ENCODE data around the gene ENG. TPM values are rescaled to one million over a fixed set of nuclear protein-coding genes. Genes with fewer than 3 reads are reported as not detected.

Gene ENG
- total RNA-seq, 4 donors from 2014 or later = 37.9 to 153 (median 50.8) TPM

DNA sequence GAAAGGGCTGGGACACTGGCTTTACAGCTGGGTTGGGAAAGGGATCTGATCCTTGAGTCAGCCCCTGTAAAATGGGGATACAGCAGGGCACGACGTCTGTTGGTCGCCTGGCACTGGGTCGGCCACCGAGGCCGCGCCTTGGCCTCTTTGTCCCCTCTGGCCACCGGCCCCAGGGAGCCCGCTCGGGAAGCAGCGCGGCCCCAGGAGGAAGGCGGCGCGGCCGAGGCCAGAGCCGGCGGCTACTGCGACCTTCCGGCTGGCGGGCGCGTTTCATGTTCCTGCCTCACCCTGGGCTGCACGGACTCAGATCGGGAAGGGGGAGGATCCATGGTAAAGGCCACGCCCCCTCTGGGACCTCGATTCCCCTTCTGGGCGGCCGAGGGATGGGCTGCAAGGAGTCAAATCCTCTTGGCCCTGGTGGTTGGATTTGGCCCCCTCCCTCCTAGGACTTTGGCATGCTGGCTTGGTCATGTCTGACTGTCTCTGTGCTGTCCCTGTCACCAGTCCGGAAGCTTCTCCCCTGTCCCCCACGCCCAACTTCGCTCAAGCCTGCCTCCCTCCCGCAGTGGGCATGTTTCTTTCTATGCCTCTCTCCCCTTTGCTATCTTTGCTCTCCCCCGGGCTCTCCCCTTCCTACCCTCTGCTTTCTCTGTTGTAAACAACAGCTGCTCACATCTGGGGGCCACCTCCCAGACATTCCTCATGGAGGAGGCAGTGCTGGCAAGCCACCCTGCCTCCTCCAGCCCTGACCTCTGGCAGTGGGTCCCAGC is 26.0 kb downstream of the ENG start:
- TF ChIP-seq, protein P1, sequence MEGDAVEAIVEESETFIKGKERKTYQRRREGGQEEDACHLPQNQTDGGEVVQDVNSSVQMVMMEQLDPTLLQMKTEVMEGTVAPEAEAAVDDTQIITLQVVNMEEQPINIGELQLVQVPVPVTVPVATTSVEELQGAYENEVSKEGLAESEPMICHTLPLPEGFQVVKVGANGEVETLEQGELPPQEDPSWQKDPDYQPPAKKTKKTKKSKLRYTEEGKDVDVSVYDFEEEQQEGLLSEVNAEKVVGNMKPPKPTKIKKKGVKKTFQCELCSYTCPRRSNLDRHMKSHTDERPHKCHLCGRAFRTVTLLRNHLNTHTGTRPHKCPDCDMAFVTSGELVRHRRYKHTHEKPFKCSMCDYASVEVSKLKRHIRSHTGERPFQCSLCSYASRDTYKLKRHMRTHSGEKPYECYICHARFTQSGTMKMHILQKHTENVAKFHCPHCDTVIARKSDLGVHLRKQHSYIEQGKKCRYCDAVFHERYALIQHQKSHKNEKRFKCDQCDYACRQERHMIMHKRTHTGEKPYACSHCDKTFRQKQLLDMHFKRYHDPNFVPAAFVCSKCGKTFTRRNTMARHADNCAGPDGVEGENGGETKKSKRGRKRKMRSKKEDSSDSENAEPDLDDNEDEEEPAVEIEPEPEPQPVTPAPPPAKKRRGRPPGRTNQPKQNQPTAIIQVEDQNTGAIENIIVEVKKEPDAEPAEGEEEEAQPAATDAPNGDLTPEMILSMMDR (IDR thresholded peaks at IDR 0.05; ENCODE audit: low read depth) = no peak

DNA sequence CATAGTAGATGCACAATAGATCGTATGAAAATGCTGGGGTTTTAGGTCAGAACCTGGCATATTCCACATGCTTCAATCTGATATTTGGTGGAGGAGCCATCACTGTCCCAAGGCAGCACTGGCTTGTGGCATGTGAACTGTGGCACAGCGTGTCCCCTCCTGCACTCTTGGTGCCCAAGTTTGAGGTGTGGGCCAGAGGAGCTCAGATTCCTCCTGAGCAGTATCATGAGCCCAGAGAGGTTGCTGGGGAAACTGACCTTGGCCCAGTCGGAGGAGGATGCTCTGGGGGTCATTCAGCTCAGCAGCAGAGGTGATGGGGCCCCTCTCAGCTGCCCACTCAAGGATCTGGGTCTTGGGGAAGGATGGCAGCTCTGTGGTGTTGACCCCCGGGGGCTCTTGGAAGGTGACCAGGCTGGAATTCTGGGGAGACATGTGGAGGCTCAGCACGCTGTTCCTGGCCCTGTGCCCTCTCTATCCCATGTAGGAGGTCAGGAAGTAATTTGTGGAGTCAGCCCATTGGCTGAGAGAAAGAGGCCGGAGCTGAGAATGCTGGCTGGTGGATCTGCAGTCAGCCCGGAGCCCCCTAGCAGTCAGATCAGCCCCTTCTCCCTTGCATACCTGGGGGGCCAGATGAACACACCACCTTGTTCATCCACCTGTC is 28.1 kb downstream of the ENG start:
- TF ChIP-seq, protein P1 (IDR thresholded peaks at IDR 0.05; ENCODE audit: low read depth) = no peak

DNA sequence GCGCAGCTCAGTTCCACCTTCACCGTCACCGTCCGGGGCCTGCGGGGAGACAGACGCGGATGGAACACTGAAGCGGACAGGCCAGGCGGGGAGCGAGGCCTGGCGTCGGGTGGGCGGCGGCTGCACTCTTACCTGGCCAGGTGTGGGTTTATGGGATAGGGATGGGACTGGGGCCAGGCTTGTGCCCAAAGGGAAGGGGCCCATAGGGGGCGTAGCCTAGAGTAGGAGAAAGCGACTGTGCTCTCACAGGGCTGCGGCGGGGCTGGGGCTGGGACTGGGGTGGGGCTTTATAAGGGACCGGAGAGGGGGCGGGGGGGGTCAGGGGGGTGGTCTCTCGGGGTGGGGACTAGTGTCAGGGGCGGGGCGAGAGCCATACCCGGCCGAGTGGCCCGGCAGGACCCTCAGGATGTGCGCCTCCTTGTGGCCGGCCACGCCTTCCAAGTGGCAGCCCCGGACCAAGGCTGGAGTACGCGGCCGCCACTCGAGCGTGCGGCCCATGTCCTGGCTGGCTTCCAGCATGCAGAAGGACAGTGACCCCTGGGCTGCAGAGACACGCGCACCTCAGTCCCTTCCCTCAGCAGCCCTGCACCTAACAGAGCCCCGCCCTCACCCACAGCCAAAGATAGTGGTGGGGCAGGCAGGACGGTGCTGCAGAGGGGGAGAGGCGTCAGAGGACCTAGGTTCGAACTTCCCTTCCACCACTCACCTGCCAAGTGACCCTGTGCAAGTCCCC is 29.0 kb downstream of the ENG start:
- TF ChIP-seq, protein P1 (IDR thresholded peaks at IDR 0.05; ENCODE audit: low read depth) = no peak

DNA sequence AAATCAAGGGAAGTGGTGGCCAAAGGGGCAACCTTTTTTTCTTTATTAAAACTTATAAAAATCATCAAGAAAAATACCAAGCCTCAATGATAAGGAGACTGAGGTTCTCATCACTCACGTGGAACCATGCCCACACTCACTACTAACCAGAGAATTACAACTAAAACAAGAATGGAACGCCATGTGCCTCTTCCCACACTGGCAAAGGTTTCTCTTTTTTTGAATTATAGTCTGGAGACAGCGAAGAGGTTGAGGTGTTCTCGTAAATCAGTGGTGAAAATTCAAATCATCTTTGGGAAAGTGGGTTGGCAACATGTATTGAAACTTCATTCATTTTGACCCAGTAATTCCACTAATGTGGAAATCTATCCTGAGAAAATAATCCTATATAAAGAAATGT is 32.4 kb downstream of the ENG start:
- TF ChIP-seq, protein P1 (IDR thresholded peaks at IDR 0.05; ENCODE audit: low read depth) = no peak

DNA sequence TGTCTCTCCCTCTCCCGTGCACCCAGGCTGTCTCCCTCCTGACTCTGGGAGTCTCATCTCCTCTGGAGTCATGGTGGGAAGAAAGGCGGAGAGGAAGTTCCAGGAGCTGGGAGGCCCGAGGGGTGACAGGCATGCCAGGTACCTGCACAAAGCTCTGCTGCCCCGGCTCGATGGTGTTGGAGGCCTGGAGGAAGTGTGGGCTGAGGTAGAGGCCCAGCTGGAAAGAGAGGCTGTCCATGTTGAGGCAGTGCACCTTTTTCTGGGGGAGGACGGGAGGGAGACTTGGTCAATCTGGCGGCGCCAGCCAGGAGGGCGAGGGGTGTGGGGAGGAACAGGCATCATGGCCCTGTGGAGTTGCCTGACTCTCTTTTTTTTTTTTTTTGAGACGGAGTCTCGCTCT is 35.9 kb downstream of the ENG start:
- TF ChIP-seq, protein P1 (IDR thresholded peaks at IDR 0.05; ENCODE audit: low read depth) = no peak

DNA sequence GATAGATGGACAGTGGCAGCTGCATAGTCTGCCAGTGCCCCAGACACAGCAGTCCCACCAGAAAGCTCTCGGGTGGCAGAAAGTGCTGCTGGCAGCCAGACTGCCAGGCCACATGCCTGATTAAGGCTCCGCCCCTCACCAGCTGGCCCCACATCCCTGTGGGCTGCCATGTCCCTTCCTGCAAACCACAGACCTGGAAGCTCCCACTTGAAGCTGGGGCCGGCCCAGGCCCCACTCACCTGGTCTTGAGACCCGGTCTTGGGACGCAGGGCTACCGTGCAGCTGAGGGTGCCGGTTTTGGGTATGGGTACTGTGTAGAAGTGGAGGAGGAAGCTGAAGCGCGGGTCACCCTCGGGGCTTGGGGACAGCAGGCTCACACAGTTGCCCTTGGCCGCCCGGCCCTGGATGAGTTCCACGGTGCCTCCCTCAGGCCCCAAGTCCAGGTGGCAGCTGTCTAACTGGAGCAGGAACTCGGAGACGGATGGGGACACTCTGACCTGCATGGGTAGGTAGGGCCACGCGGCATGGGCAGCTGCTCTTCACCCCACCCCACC is 36.5 kb downstream of the ENG start:
- TF ChIP-seq, protein P1 (IDR thresholded peaks at IDR 0.05; ENCODE audit: low read depth) = no peak

DNA sequence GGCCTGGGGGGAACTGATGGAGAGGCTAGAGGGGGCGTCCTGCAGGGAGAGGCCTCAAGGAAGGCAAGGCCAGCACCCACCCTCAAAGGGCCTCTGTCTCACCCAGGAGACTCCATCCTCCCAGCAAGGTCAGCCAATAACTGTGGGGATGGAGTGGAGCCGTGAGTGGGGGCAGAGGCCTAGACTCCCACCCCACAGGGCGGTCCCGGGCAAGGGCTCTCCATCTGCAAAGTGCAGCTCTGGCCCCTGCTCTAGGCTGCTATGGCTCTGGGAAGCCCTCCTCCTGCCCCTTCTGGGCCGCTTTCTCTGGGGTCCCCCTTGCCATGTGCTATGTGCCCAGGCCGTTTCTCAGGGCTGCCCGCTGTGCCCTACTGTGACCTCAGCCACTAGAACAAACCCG is 37.7 kb downstream of the ENG start:
- TF ChIP-seq, protein P1 (IDR thresholded peaks at IDR 0.05; ENCODE audit: low read depth) = no peak

Data from subcutaneous adipose tissue (tissue), 4 donors.